Activated naive CD4-positive, alpha-beta T cell treated with anti-CD3 and anti-CD28 coated beads, Interleukin-2, amount 50 U/mL, for 16 hours (primary cell): ENCODE data around the gene SPATA9.
A peak's percentile ranks its signal among the peaks of the same experiment; 100 is the strongest.
"Not testable (repeated sequence)": the region's sequence is repeated elsewhere in the genome, so short reads cannot be mapped to it uniquely, and the experiment has no call there.

Experiments
- DNase-seq: peaks from one replicate; pipeline ENCODE4 v3.0.0-alpha.2; 2020

Gene SPATA9

GRCh38 chr5:95641741-95642220, 41.0 kb downstream of the SPATA9 start:
- DNase-seq = no peak

DNA sequence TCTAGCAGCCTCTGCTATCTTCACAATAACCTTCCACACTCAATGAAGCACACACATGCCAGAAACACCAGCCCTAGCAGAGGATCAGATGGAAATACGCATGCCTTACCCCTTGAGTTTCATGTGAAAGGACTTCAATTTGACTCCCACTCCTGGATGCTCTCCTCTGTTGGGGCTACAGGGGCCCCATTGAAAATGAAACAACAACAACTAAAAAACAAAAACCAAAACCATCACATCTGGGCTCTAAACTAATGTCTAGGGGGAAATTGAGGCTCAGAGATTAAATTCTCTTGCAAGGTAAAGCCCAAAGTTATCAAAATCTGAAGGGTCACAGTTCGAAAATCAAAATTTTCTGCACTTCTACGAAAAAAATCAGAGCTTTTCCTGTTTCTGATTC, 44.2 kb downstream of the SPATA9 start:
- DNase-seq = no peak

DNA sequence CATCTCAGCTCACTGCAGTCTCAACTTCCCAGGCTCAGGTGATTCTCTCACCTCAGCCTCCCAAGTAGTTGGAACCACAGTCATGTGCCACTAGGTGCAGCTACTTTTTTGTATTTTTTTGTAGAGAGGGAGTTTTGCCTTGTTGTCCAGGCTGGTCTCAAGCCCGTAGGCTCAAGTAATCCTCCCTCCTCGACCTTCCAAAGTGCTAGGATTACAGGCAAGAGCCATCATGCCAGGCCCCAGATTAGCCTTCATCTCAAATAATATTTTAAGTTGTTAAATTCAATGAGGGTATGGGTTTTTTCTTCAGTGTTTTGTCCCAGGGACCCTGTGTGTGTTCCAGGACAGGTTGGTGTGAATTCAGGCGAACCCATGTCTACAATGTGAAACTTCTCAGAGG, 48.7 kb downstream of the SPATA9 start:
- DNase-seq = no peak

GRCh38 chr5:95633671-95634070, 49.1 kb downstream of the SPATA9 start:
- DNase-seq = no peak

- DNase-seq = not testable (repeated sequence)
These were observed 49.8 kb downstream of the SPATA9 start for GRCh38 chr5:95632942-95633341.

DNA sequence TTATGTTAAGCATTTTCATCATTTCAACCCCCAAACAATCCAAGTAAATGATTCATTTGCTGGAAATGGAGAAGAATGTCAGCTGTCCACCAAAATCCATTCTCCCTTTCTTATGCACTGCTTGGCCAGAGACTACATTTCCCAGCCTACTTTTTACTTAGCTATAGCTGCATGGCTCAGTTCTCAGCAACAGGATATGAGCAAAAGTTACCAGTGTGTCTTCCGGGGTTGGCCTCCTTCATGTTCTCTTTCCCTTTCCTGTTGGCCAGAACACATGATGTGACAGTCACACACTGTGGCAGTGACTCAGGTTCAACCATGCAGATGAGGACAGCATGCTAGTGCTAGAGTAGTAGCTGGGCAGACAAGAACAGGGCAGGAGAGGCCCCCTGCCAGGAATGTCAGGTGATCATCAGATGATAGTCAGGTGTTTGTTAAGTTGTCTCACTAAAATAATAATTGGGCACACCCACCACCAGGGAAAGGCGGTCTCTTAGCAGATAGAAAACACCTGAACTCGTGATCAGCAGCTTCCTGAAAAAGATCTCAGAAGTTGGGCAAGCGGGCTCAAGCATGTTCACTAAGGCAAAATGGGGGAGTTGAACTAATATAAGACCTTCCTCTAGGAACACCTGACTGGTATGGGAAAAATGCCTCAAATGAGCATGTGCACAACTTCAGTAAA, 50.7 kb downstream of the SPATA9 start:
- peak; percentile 73 for DNase-seq

- no peak for DNase-seq
These were observed 51.4 kb downstream of the SPATA9 start for GRCh38 chr5:95631255-95631958.

DNA sequence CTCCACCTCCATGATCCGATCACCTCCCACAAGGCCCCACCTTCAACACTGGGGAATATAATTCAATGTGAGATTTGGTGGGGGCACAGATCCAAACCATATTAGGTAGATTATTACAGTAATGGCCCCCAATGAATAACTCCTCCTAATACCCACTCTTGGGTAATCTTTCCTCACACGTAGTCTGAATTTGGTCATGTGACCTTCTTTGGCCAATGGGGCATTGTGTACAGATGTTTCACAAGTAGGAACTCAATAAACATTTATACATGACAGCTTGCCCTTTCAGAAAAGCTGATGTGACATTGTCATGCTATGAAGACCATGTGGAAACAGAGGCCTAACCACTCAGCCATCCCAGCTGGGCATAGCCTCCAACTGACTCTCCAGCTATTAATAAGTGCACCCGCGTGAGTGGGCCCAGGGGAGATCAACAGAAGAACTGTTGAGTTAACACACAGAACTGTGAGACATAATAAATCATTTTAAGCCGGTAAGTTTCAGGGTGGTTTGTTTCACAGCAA, 52.3 kb downstream of the SPATA9 start:
- no peak for DNase-seq

GRCh38 chr5:95628933-95629332, 53.9 kb downstream of the SPATA9 start:
- DNase-seq = no peak

- DNase-seq = no peak
These were observed 54.6 kb downstream of the SPATA9 start for GRCh38 chr5:95627971-95628810.

- no peak for DNase-seq
These were observed 56.1 kb downstream of the SPATA9 start for GRCh38 chr5:95626701-95627100.

DNA sequence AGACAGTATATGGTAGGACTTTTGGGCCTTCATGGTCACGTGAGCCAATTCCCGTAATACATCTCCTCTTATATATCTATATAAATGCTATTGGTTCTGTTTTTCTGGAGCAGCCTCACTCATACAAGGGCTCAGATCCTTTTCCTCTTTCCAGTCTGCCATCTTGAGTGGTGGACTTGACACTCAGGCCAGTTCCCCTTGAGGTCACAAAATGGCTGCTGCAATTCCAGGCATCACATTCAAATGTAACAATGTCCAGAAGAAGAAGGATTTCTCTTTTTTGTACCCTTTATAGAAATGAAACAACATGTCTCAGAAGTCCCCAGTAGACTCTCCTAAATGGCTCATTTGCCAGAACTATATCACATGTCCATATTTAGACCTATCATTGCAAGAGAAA, 58.4 kb downstream of the SPATA9 start:
- no peak for DNase-seq

GRCh38 chr5:95623706-95624105, 59.1 kb downstream of the SPATA9 start:
- DNase-seq = no peak

DNA sequence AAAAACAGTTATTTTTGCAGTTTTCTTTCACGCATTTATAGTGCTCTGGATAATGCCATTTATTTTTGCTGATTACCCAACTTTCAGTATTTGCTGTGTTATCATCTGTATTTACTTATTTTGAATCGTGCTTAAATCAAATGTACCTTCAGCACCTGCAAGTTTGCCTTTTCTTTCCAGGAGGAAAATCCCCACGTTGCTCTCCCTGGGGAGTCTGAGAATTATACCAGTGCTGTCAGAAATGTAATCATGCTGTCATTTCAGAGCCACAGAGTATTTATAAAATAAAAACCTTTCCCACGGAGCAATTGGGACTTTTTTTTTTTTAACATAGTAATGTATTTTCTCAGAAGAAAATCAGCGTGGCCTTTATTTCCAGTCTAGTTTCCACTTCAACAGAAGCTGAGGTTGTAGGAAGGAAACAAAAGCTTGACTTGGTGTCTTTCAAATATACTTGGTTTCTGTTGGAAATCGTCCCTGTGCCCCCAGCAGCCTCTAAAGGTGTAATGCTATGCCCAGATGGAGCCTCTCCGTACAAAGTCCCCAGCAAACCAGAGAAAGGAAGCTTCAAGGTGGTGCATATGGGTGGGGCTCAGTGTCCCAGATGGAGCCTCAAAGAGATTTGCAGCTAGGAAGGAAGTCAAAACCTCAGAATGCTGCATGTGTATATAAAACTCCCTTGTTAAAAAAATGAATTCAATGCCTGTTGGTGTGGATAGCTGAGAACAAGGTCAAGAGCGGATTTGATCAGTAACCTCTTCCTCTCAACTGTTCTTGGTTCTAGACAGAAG, 60.8 kb downstream of the SPATA9 start:
- DNase-seq = no peak

GRCh38 chr5:95620870-95621838, 61.6 kb downstream of the SPATA9 start:
- peak; percentile 57 for DNase-seq

DNA sequence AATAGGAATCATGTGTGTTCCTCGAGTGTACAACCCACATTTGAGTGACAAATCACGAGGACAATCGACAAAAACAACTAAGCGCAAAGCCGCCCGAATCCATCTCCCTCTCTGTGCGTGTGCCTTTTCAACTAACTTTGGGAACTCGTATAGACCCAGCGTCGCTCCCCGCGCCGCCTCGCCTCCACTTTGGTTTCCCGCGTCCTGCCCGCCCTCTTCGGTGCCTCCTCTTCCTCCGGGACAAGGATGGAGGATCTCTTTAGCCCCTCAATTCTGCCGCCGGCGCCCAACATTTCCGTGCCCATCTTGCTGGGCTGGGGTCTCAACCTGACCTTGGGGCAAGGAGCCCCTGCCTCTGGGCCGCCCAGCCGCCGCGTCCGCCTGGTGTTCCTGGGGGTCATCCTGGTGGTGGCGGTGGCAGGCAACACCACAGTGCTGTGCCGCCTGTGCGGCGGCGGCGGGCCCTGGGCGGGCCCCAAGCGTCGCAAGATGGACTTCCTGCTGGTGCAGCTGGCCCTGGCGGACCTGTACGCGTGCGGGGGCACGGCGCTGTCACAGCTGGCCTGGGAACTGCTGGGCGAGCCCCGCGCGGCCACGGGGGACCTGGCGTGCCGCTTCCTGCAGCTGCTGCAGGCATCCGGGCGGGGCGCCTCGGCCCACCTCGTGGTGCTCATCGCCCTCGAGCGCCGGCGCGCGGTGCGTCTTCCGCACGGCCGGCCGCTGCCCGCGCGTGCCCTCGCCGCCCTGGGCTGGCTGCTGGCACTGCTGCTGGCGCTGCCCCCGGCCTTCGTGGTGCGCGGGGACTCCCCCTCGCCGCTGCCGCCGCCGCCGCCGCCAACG, 62.5 kb downstream of the SPATA9 start, which contains the start of gene GPR150:
TSS of gene GPR150 (plus strand) at position 58 of the 840 bp plus-strand sequence. CDS start at position 247, 189 bp downstream.
- peak; percentile 72 for DNase-seq

GRCh38 chr5:95619514-95620029, 63.2 kb downstream of the SPATA9 start:
- DNase-seq = no peak

DNA sequence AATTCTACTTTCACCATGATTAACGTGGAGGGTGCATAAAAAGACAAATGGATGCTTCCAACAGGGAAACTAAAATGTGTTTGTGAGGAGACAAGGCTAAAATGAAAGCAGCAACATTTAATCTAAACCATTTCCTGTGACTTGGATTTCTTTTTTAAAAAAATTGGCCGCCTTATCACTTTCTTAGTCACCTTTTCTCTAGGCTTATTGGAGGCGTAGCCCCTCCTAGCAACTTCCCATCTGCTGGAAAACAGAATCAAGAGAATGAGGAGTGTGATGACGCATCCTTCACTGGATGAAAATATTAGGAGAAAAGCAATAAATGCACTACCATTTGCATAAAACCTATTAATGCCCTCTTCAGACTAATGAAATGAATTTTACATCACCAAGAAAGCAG, 63.7 kb downstream of the SPATA9 start:
- no peak for DNase-seq

GRCh38 chr5:95617057-95617456, 65.7 kb downstream of the SPATA9 start:
- no peak for DNase-seq

DNA sequence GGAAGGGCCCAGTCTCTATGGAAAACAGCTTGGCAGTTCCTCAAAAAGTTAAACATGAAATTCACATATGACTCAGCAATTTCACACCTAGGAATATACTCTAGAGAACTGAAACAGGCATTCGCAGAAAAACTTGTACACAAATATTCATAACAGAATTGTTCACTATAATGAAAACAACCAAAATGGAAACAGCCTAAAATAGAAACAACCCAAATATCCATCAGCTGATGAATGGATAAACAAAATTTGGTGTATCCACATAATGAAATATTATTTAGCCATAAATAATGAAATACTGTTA, 67.7 kb downstream of the SPATA9 start:
- no peak for DNase-seq
